Peyer's patch (tissue), 4 donors: Measurements from ENCODE around the gene ESRP2.

Experiments used
- POLR2A ChIP-seq, 2 donors: fragments of 450-650 bp; IDR thresholded peaks; one replicate each; pipeline ENCODE4 v1.5.1; 2017; ENCODE audit warnings: antibody characterized with exemption in 2 of 2, mild to moderate bottlenecking in 2 of 2, moderate library complexity in 2 of 2
- TF ChIP-seq, protein P1 (sequence below), 6 experiments: fragments of 450-650 bp in 4 of 6; fragments of 200-600 bp in 2 of 6; sonication (generic) in 1 of 6; IDR thresholded peaks; one replicate each; pipeline ENCODE4 v1.5.1; 2017 to 2019; ENCODE audit warnings: antibody characterized with exemption in 6 of 6, mild to moderate bottlenecking in 3 of 6, moderate library complexity in 1 of 6

DNA sequence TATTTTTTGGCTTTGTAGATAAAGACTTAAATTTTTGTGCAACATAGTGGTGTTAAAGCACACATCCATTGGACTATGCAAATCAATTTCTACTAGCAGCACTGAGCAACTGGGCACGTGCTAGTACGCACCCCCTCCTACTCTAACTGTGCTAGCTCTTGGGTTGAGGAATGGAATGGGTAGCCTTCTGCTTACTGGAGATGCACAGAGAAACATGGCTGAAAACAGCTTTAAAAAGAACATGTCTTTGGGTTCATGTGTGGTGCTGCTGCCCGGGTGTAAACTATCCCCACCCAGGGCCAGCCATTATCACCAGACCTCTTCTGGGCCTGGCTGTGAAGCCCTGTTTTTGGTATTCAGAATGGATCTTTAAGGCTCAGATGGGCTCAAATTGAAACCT, 7.3 kb downstream of the ESRP2 start:
- TF ChIP-seq, protein P1, sequence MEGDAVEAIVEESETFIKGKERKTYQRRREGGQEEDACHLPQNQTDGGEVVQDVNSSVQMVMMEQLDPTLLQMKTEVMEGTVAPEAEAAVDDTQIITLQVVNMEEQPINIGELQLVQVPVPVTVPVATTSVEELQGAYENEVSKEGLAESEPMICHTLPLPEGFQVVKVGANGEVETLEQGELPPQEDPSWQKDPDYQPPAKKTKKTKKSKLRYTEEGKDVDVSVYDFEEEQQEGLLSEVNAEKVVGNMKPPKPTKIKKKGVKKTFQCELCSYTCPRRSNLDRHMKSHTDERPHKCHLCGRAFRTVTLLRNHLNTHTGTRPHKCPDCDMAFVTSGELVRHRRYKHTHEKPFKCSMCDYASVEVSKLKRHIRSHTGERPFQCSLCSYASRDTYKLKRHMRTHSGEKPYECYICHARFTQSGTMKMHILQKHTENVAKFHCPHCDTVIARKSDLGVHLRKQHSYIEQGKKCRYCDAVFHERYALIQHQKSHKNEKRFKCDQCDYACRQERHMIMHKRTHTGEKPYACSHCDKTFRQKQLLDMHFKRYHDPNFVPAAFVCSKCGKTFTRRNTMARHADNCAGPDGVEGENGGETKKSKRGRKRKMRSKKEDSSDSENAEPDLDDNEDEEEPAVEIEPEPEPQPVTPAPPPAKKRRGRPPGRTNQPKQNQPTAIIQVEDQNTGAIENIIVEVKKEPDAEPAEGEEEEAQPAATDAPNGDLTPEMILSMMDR (IDR thresholded peaks at IDR 0.05) = no peak
- no peak for TF ChIP-seq POLR2A (IDR thresholded peaks at IDR 0.05)
